OCI-LY7 (cell line): ENCODE results near the gene USP25.

Source experiments
- EZH2phosphoT487 ChIP-seq: fragments of 200-600 bp; sonication (generic); IDR thresholded peaks from 2 replicates; pipeline ENCODE4 v1.6.1; 2018; ENCODE audit warnings: low read depth, borderline replicate concordance, mild to moderate bottlenecking, mixed run types, antibody characterized with exemption, low read length, moderate library complexity, mixed read lengths
- TF ChIP-seq, protein P1 (sequence below): fragments of 200-600 bp; sonication (generic); conservative IDR thresholded peaks from 2 replicates; pipeline ENCODE4 v1.5.1; 2014; ENCODE audit warnings: mild to moderate bottlenecking, antibody characterized with exemption, low read length, moderate library complexity, mixed read lengths

DNA sequence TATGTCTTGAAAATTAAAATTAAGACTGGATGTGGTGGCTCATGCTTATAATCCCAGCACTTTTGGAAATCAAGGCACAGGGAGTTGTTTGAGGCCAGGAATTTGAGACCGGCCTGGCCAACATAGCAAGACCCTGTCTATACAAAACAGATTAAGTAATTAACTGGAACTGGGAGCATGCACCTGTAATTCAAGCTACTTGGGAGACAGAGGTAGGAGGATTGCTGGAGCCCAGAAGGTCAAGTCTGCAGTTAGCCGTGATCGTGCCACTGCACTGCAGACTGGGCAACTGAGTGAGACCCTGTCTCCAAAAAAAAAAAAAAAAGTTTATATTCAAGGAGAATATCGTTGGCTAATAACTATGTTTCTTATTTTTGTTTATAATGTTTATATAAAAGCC is 139.2 kb downstream of the USP25 start:
- TF ChIP-seq, protein P1, sequence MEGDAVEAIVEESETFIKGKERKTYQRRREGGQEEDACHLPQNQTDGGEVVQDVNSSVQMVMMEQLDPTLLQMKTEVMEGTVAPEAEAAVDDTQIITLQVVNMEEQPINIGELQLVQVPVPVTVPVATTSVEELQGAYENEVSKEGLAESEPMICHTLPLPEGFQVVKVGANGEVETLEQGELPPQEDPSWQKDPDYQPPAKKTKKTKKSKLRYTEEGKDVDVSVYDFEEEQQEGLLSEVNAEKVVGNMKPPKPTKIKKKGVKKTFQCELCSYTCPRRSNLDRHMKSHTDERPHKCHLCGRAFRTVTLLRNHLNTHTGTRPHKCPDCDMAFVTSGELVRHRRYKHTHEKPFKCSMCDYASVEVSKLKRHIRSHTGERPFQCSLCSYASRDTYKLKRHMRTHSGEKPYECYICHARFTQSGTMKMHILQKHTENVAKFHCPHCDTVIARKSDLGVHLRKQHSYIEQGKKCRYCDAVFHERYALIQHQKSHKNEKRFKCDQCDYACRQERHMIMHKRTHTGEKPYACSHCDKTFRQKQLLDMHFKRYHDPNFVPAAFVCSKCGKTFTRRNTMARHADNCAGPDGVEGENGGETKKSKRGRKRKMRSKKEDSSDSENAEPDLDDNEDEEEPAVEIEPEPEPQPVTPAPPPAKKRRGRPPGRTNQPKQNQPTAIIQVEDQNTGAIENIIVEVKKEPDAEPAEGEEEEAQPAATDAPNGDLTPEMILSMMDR: no peak
- TF ChIP-seq EZH2phosphoT487: no peak
